ENCODE results near the gene GOLGA5. TPM values are rescaled to one million over a fixed set of nuclear protein-coding genes. Genes with fewer than 3 reads are reported as not detected.

Gene GOLGA5
- total RNA-seq, 1 experiment from 2014 or later, result 25.4 TPM

DNA sequence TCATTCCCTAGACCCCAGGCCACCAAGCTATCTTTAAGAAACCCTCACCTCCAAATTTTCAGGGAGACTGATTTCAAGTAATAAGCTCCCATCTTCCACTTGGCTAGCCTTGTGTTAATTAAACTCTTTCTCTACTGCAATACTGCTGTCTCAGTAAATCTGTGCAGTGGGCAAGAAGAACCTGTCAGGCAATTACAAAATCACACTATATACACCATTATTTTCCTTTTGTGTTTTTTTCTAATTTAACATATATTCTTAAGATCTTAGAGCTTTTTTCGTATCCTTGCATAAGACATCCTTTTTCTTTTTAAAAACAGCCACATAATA lies 7.7 kb upstream of the GOLGA5 start:
- Histone ChIP-seq H4K20me1 (ENCODE audit: control insufficient read depth, insufficient read depth, insufficient read length) (no peaks in the 10 kb centered on the region), H2AFZ (ENCODE audit: low read length) (peak overlapping the region; percentile 65), H3K79me2 (ENCODE audit: insufficient read depth, low read length) (no peaks in the 10 kb centered on the region), H3K14ac (ENCODE audit: insufficient read depth, low read length) (no peak overlapping the region), H3T11ph (ENCODE audit: low read length) (no peak overlapping the region), H2BK12ac (ENCODE audit: insufficient read length, low read depth, low read length) (no peak overlapping the region), H3K4ac (ENCODE audit: low read depth, low read length) (no peak overlapping the region), H4K91ac (ENCODE audit: insufficient read length, low read depth, low read length) (no peak overlapping the region), H3K9ac (ENCODE audit: extremely low read depth, insufficient read length, low read length) (no peak overlapping the region), H3K56ac (ENCODE audit: insufficient read length, low read depth, low read length) (no peak overlapping the region), H3K18ac (ENCODE audit: insufficient read length, low read depth, low read length) (no peak overlapping the region), H3K27ac (ENCODE audit: insufficient read length, low read depth, low read length) (no peak overlapping the region), H3K79me1 (ENCODE audit: insufficient read depth, low read depth, low read length, poor library complexity, severe bottlenecking) (no peaks in the 10 kb centered on the region), H2BK15ac (ENCODE audit: low read depth, low read length) (no peak overlapping the region), H4K5ac (ENCODE audit: insufficient read length, low read depth, low read length) (peak overlapping the region; percentile 60), H4K8ac (replicated peaks; ENCODE audit: insufficient read length, low read depth, low read length) (no peak overlapping the region), H3K4me2 (ENCODE audit: insufficient read depth, insufficient read length, low read length) (no peak overlapping the region), H3K27me3 (ENCODE audit: insufficient read depth, low read length) (no peaks in the 10 kb centered on the region), H3K4me1 (ENCODE audit: insufficient read depth, low read length) (no peaks in the 10 kb centered on the region; the same call in 1 of the 2 replicates), H3K23me2 (ENCODE audit: insufficient read length, low read depth, low read length, poor library complexity, severe bottlenecking) (no peaks in the 10 kb centered on the region), H2BK120ac (ENCODE audit: low read depth, low read length, poor library complexity, severe bottlenecking) (no peak overlapping the region), H2BK5ac (ENCODE audit: insufficient read length, low read length) (no peak overlapping the region), H2BK20ac (ENCODE audit: low read depth, low read length, poor library complexity, severe bottlenecking) (no peak overlapping the region), H3K23ac (ENCODE audit: insufficient read length, low read depth, low read length) (no peak overlapping the region), H3K9me3 (ENCODE audit: control insufficient read depth, low read depth, low read length) (no peaks in the 10 kb centered on the region), H2AK5ac (ENCODE audit: insufficient read length, low read length) (no peak overlapping the region)
- H3K4me3 Mint-ChIP-seq, result no peak overlapping the region
- H3K27me3 Mint-ChIP-seq (ENCODE audit: low read depth), result no peaks in the 10 kb centered on the region; the same call in 1 of the 2 replicates
- peak overlapping the region in 1 of 3 experiments; percentile 35; a peak in 2 of 7 replicates for H3K27ac Mint-ChIP-seq
- no CpG with 5 or more reads among the region's 1 CpG for WGBS (ENCODE audit: extremely low coverage, insufficient read length, low lambda C conversion rate)
- TF ChIP-seq, protein P1, sequence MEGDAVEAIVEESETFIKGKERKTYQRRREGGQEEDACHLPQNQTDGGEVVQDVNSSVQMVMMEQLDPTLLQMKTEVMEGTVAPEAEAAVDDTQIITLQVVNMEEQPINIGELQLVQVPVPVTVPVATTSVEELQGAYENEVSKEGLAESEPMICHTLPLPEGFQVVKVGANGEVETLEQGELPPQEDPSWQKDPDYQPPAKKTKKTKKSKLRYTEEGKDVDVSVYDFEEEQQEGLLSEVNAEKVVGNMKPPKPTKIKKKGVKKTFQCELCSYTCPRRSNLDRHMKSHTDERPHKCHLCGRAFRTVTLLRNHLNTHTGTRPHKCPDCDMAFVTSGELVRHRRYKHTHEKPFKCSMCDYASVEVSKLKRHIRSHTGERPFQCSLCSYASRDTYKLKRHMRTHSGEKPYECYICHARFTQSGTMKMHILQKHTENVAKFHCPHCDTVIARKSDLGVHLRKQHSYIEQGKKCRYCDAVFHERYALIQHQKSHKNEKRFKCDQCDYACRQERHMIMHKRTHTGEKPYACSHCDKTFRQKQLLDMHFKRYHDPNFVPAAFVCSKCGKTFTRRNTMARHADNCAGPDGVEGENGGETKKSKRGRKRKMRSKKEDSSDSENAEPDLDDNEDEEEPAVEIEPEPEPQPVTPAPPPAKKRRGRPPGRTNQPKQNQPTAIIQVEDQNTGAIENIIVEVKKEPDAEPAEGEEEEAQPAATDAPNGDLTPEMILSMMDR (conservative IDR thresholded peaks at IDR 0.05), result no peak
- H3K9me3 Mint-ChIP-seq, result peaks cover 16 to 25% of the 10 kb centered on the region in 2 experiments
- DNase-seq, result no peak
- H3K36me3 Mint-ChIP-seq (ENCODE audit: insufficient read depth in 1 of 3, low read depth in 3 of 3), result peaks cover 4 to 8% (median 4%) of the 10 kb centered on the region in 3 experiments; a peak in 5 of 7 replicates
- no peaks in the 10 kb centered on the region; a peak in 2 of 4 replicates for H3K4me1 Mint-ChIP-seq

Measured in H9 (cell line).